ENCODE measurements around the gene METAP1D.

The METAP1D gene

DNA sequence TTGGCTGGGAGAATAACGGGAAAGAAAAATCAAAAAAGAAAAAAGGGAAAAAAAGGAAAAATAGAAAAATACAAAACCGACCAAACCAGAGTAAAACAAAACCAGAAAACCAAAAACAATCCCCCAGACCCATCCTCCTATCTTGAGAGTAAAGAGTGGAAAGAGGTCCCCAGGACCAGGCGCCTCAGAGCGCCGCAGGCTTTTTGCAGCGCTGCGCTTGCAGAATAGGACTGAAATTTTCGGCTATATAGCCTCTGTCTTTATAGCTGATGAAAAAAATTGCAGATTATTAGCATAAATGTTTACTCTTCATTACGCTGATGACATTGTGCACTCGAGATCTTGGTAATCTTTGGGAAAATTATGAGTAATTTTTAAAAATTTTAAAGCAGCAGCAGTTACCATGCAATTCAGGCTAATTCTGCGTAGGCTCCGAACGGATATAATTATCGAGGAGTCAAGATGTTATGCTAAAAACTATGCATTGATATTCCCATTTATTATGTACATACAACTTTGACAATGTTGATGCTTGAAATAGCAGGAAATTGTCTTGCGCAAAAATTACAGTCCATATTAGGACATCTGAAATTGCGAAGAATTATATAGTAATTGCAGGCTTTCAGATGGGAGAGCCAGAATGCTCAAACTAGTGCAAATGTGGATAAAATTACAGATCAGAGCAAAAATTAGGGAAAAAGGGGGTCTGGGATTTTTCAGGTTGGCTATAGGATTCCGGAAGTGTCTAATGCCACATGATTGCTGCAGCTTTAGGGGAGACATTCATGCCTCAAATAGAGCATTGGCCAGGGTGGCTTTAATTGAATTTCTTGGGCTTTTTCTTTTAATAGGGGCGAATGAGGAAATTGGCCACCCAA lies 93.9 kb downstream of the METAP1D start:
- TF ChIP-seq TAF1 (IDR thresholded peaks at IDR 0.05; ENCODE audit: borderline replicate concordance, insufficient read depth, low read length) (no peak), SIN3A (IDR thresholded peaks at IDR 0.05; ENCODE audit: borderline replicate concordance, insufficient read depth, low read length) (no peak), FOXP2 (optimal IDR thresholded peaks at IDR 0.05; ENCODE audit: borderline replicate concordance, extremely low read depth, extremely low read length, insufficient read depth) (no peak)

DNA sequence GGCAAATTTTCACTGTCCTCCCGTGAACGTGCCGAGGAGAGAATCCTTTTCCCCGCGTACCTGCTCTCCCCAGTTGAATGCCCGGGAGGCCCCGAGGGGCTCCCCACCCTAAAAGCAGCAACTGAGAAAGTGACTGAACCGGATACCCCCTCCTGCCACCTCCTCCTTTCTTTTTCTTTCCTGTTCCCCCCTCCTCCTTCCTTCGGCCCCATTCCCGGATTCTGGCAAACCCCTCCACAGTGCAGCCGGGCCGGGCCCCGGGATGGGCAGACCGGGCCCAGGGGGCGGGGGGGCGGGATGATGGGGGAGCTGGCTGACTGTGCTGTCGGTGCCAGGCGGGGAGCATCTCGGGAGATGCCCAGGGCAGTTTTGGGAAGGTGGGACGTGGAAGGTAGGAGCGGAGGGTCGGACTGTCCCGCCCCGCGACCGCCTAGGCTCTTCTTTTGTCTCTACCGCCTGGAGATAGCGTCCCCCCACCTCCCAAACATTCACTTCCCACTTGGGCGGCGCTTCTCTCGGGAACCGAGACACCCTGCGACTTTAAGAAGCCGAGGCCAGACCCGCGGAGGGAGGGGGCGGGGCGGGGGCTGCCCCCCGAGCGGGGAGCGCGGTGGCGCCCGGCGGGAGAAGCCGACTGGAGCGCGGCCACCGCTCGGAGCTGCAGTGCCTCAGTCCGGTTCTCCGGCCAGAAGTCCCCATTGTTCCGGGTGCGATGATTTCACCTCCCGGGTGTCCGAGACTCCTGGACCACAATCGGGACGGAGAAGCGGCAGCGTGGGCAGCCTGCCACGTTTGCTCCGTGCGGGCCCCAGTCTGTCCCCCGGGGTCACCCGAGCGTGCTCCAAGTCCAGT lies 94.8 kb downstream of the METAP1D start:
- TF ChIP-seq, protein P1, sequence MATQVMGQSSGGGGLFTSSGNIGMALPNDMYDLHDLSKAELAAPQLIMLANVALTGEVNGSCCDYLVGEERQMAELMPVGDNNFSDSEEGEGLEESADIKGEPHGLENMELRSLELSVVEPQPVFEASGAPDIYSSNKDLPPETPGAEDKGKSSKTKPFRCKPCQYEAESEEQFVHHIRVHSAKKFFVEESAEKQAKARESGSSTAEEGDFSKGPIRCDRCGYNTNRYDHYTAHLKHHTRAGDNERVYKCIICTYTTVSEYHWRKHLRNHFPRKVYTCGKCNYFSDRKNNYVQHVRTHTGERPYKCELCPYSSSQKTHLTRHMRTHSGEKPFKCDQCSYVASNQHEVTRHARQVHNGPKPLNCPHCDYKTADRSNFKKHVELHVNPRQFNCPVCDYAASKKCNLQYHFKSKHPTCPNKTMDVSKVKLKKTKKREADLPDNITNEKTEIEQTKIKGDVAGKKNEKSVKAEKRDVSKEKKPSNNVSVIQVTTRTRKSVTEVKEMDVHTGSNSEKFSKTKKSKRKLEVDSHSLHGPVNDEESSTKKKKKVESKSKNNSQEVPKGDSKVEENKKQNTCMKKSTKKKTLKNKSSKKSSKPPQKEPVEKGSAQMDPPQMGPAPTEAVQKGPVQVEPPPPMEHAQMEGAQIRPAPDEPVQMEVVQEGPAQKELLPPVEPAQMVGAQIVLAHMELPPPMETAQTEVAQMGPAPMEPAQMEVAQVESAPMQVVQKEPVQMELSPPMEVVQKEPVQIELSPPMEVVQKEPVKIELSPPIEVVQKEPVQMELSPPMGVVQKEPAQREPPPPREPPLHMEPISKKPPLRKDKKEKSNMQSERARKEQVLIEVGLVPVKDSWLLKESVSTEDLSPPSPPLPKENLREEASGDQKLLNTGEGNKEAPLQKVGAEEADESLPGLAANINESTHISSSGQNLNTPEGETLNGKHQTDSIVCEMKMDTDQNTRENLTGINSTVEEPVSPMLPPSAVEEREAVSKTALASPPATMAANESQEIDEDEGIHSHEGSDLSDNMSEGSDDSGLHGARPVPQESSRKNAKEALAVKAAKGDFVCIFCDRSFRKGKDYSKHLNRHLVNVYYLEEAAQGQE (IDR thresholded peaks at IDR 0.05; ENCODE audit: insufficient read depth in 1 of 2, low read depth in 2 of 2, low read length in 2 of 2): no peak
- TF ChIP-seq FOXP2 (optimal IDR thresholded peaks at IDR 0.05; ENCODE audit: borderline replicate concordance, extremely low read depth, extremely low read length, insufficient read depth) (no peak), SIN3A (IDR thresholded peaks at IDR 0.05; ENCODE audit: borderline replicate concordance, insufficient read depth, low read length) (no peak), POLR2AphosphoS5 (IDR thresholded peaks at IDR 0.05; ENCODE audit: low read depth, low read length) (no peak), TAF1 (IDR thresholded peaks at IDR 0.05; ENCODE audit: borderline replicate concordance, insufficient read depth, low read length) (no peak)

DNA sequence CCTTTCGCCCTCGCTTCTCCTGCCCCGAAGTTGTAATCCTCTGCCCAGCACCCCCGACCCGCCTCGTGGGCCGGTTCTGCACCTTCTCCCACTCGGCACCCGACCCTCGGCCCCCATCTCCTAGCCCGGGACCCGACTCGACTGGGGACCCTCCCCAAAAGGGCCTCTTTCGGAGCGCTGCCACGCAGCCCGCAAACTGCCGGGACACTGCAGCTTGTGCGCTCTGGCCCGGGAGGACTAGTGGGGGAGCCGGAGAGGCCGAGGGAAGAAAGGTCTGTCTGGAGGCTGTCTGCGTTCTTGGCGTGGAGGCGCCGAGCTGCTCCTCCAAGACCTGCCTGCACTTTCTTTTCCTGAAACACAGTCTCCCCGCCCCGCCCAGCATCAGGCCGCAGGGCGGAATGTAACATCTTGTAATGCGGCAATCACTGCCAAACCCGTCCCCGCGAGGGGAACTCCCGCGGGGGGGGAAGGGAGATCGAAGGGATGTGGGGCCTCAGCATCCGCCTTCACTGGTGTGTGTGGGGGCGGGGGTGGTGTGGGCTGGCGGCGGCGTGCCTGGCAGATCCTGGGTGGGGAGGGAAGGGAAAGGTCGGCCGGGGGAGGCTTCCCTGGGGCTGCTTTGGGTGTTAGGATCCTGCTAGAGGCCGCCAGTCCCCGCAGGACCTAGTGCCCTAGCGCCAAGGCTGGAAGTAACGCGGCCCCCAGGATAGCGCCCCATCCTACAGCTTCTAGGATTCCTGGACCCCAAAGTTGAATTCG lies 95.6 kb downstream of the METAP1D start:
- TF ChIP-seq TAF1 (IDR thresholded peaks at IDR 0.05; ENCODE audit: borderline replicate concordance, insufficient read depth, low read length) (no peak), POLR2AphosphoS5 (IDR thresholded peaks at IDR 0.05; ENCODE audit: low read depth, low read length) (no peak), FOXP2 (optimal IDR thresholded peaks at IDR 0.05; ENCODE audit: borderline replicate concordance, extremely low read depth, extremely low read length, insufficient read depth) (no peak), SIN3A (IDR thresholded peaks at IDR 0.05; ENCODE audit: borderline replicate concordance, insufficient read depth, low read length) (no peak)
- TF ChIP-seq, protein P1 (IDR thresholded peaks at IDR 0.05; ENCODE audit: insufficient read depth in 1 of 2, low read depth in 2 of 2, low read length in 2 of 2): no peak

DNA sequence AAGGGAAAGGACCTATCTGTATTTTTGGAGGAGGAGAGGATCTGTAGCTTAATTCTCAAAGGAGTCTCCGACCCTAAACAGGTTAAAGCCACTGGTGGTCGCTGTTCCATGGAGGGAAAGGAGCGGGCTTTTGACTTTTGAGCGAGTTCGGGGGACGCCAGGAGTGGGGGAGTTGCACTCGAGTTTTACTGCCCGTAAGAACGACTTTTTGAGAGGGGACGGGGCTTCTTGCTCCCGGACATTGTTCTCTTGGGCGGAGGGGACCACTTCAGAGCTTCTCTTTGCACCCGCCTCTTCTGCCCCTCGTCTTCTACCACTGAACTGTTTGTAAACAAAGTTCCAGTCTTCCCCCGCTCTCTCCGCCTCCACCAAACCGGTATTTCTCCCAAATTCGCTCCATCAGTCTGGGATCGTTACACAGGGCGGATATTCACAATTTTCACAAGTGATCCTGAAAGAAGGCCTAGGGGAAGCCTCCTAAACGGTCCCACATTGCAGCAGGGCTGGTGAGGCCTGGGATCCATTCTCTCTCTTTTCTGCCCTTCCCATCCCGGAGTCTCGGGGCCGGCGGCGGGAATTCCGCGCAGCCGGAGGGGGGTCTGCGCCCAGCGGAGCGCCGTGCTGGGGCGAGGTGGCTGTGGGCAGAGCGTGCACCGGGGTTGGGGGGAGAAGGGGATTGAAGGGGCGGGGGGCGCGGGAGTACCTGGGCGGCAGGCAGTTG lies 96.3 kb downstream of the METAP1D start:
- TF ChIP-seq TAF1 (IDR thresholded peaks at IDR 0.05; ENCODE audit: borderline replicate concordance, insufficient read depth, low read length) (no peak), FOXP2 (optimal IDR thresholded peaks at IDR 0.05; ENCODE audit: borderline replicate concordance, extremely low read depth, extremely low read length, insufficient read depth) (no peak), SIN3A (IDR thresholded peaks at IDR 0.05; ENCODE audit: borderline replicate concordance, insufficient read depth, low read length) (no peak), POLR2AphosphoS5 (IDR thresholded peaks at IDR 0.05; ENCODE audit: low read depth, low read length) (no peak)
- TF ChIP-seq, protein P1 (IDR thresholded peaks at IDR 0.05; ENCODE audit: insufficient read depth in 1 of 2, low read depth in 2 of 2, low read length in 2 of 2): no peak
